HS-27A (cell line): ENCODE results near the gene TP73.

Experiments
- DNase-seq: peaks from one replicate; pipeline ENCODE4 v3.0.0-alpha.2; 2012; ENCODE audit warnings: low read depth, missing footprints

Gene TP73

GRCh38 chr1:3768811-3769390 is 116.6 kb downstream of the TP73 start:
- DNase-seq, result no peak

DNA sequence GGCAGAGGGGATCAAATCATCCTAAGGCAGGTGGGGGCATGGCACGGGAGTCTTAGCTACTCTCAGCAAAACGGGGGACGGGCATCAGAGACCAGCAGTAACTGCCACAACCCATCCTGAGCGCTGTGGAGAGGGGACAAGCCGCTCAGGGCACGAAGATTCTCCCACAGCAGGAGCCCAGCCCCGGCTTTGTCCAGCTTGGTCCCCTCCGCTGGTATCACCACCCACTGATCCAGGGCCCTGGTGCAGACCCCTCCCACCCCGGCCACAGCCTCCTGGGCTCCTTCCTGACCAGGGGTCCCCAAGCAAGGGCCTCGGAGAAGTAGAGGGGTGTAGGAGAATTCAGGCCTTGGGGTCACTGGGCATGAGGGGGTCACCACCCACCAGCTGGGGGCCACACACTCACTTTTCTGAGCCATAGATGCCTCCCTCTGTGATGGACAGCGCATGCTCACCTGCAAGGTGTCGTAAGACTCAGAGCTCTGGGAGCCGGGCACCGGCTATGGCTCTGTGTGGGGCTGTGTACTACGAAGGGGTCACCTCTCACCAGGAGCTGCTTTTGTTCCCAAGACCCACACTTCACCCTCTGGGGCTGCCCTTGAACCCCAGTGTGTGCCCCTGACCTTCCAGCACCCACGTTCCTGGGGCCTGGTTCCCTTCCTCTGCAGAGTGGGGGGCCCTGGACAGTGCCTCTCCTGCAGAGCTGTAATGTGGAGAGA is 117.9 kb downstream of the TP73 start:
- no peak for DNase-seq

GRCh38 chr1:3771108-3772026 is 119.1 kb downstream of the TP73 start:
- no peak for DNase-seq

DNA sequence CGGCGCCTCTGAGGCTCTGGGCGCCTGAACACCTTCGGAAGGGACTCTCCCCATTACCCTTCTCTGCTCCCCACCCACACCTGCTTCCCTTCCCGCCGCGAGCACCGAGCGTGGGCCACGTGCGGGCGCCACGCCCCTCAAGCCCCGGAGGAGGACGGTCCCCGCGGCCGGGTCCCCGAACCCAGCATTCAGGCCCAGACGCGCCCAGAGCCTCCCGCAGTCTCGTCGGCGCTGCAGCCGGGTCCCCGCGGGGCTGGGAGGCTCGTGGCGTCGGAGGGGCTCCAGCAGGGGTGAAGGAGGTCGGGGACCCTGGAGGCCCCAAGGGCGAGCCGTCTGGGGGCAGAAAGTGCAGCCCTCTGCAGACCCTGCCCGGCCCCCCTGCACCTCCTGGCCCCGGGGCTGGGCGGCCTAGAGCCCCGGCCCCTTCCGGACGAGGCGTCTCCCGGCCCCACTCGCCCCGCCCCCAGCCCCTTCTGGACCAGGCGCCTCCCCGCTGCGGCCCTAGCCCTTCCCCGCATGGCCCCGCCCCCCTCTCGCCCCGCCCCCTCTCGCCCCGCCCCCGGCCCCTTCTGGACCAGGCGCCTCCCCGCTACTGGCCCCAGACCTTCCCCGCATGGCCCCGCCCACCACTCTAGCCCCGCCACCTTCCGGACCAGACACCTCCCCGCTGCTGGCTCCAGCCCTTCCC is 119.9 kb downstream of the TP73 start:
- no peak for DNase-seq

- DNase-seq, result no peak
Measured at GRCh38 chr1:3772715-3773571, 120.6 kb downstream of the TP73 start, which contains the start of gene SMIM1. TSS of gene SMIM1 (plus strand) at chr1:3772749. CDS start at chr1:3775374, 2,625 bp downstream.

- DNase-seq, result no peak
Measured at GRCh38 chr1:3773572-3774275, 121.4 kb downstream of the TP73 start.

GRCh38 chr1:3774276-3774945 is 122.1 kb downstream of the TP73 start:
- DNase-seq, result no peak

- no peak for DNase-seq
Measured at GRCh38 chr1:3774946-3775489, 122.7 kb downstream of the TP73 start.

DNA sequence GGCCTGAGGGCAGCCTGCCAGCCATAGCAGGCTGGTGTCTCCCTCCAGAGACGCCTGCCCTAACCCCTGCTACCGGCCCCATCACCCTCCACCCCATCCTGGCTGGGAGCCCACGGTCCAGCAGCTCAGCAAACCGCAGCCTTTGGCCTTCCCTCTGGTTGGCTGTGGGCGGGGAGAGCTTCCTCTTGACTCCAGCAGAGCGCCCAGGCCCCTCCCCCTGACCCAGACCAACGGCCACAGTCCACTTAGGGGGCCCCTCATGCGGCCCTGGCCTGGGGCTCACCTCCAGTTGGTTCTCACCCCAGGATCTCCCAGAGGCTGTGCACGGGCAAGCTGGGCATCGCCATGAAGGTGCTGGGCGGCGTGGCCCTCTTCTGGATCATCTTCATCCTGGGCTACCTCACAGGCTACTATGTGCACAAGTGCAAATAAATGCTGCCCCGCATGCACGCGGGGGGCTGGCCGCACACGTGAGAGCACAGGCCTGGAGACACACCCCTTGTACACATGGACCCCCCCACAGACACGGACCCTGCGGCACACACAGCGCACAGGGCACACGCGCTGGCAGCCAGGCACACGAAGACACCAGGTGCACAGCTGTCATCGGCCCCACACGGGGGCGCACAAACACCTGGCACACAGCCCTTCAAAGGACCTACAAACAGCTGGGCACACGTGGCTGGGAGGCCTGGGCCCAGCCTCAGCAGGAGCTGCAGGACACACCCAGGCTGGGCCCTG is 123.3 kb downstream of the TP73 start:
- no peak for DNase-seq

- no peak for DNase-seq
Measured at GRCh38 chr1:3776231-3776961, 124.1 kb downstream of the TP73 start.

DNA sequence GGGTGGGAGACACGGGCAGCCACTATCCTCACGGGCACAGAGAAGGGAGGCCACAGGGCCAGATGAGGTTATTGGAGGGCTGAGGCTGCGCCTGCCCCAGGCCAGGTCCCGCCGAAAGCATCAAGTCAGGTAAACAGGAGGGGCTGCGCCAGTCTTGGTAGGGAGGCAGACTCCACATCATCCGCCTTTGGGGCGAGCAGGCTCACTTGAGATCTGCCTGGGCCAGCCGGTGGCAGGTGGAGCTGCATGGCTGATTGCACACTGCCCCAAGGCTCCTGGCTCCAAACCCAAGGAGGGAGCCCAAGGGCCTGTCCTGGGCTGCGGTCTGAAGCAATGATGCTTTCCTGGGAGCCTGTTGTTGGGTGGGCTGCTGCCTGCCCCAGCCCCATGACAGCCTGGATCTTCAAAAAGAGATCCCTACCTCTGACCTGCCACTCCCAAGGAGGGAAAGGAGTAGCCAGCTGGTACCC is 124.8 kb downstream of the TP73 start:
- DNase-seq, result no peak

- DNase-seq, result no peak
Measured at GRCh38 chr1:3777647-3778589, 125.6 kb downstream of the TP73 start.

- no peak for DNase-seq
Measured at GRCh38 chr1:3778590-3779264, 126.4 kb downstream of the TP73 start.

GRCh38 chr1:3779265-3779911 is 127.1 kb downstream of the TP73 start:
- no peak for DNase-seq

- DNase-seq, result no peak
Measured at GRCh38 chr1:3779912-3780416, 127.6 kb downstream of the TP73 start.

DNA sequence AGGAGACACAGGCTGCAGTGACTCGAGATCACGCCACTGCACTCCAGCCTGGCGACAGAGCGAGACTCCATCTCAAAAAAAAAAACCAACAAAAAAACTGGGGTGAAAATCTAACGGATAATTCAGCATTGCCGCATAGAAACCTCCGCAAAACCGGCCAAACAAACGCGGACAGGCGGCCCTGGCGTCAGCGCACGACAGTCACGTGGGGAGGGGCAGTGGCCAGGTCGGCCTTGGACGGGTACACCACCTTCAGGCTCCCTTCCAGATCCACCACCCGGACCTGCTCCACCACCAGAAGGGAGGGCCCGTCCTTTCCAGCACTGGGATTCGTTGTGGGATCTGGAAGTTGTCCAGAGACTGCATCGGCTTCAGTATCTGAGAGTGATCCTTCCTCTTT is 128.6 kb downstream of the TP73 start:
- DNase-seq, result no peak
